B cell (primary cell): ENCODE data around the gene TM6SF1.

Experiments used
- EZH2 ChIP-seq: IDR thresholded peaks from 2 replicates; pipeline ENCODE4 v1.6.1; 2012; ENCODE audit warnings: borderline replicate concordance, low read depth, mild to moderate bottlenecking, moderate library complexity, low read length; ENCODE audit not compliant: insufficient read depth, poor library complexity, severe bottlenecking
- TF ChIP-seq, protein P1 (sequence below): fragments of 200-600 bp; IDR thresholded peaks from one replicate; pipeline ENCODE4 v1.8.0; 2022; ENCODE audit warnings: antibody characterized with exemption, mild to moderate bottlenecking

DNA sequence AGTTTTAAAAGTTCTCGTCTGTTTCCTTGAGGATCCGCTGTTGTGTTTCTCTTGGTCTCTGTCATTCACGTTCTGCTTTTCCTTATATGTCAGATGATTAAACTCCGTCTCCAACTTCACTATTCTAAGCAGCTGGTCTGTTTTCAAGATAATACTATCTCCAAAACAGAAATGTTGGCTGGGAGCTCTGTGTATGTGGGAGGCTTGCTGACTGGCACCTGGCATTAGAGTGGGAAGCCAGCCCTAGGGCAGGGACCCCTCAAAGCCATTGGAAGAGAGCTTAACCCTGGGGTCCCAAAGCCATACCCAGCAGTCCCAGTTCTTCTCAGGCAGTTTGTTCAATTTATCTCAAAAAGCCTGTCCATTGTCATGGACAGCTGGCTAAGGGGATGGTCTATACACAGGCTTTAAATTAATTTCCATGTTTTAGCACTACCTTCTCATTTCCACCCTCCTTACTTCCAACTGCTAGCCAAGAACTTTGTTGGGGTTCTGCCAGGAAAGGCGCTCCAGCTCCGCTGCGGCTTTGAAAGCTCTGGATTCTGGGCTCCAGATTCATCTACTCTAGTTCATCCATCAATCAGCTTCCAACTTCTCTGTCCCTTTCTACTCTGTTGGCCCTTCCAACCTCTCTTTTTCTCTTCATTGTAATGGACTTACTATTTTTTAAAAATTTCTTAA, 49.6 kb upstream of the TM6SF1 start:
- TF ChIP-seq, protein P1, sequence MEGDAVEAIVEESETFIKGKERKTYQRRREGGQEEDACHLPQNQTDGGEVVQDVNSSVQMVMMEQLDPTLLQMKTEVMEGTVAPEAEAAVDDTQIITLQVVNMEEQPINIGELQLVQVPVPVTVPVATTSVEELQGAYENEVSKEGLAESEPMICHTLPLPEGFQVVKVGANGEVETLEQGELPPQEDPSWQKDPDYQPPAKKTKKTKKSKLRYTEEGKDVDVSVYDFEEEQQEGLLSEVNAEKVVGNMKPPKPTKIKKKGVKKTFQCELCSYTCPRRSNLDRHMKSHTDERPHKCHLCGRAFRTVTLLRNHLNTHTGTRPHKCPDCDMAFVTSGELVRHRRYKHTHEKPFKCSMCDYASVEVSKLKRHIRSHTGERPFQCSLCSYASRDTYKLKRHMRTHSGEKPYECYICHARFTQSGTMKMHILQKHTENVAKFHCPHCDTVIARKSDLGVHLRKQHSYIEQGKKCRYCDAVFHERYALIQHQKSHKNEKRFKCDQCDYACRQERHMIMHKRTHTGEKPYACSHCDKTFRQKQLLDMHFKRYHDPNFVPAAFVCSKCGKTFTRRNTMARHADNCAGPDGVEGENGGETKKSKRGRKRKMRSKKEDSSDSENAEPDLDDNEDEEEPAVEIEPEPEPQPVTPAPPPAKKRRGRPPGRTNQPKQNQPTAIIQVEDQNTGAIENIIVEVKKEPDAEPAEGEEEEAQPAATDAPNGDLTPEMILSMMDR, result no peak
- TF ChIP-seq EZH2, result no peak
